Measurements from ENCODE around the gene FRMD4B. TPM values are rescaled to one million over a fixed set of nuclear protein-coding genes. Genes with fewer than 3 reads are reported as not detected.
"Not testable (repeated sequence)": the region's sequence is repeated elsewhere in the genome, so short reads cannot be mapped to it uniquely, and the experiment has no call there.

FRMD4B gene
- total and polyA plus RNA-seq, 10 of the 15 experiments (the other 5 are each of a cell fraction or from before 2014, with no cell fraction given) = 3.9 to 11.4 (median 8.0) TPM

DNA sequence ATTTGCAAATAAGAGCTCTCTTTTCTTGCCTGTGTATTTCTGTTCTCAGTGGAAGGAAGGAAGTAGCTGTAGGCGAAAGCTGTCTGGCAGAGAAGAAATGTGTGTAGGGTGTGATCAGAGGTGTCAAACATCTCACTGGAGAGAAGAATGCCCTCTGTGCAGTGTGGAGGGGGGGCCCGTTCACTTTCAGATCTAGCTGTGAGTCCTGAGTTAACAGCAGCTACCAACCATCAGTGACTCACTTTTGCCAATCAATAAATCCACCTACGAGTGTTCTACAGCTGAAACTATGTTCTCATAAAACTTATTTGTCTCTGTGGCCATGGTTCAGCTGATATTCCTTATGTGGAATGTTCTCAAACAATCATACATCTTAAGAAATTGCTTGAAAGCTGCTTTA lies 103.7 kb downstream of the FRMD4B start:
- Histone ChIP-seq H3K4me3 (no peak overlapping the region), H3K4me1 (ENCODE audit: control insufficient read depth, insufficient read depth, low read length) (no peaks in the 10 kb centered on the region), H3K27me3 (replicated peaks in 1 of 2; ENCODE audit: control insufficient read depth in 2 of 2, insufficient read depth in 2 of 2, low read length in 1 of 2) (no peaks in the 10 kb centered on the region), H4K20me1 (ENCODE audit: control insufficient read depth, insufficient read depth) (no peaks in the 10 kb centered on the region), H3K9me3 (replicated peaks; ENCODE audit: control insufficient read depth, insufficient read depth, low read length) (no peaks in the 10 kb centered on the region; the same call in 2 of the 3 replicates), H3K79me2 (ENCODE audit: control insufficient read depth, insufficient read depth, low read length) (no peaks in the 10 kb centered on the region), H3K9ac (ENCODE audit: control insufficient read depth, insufficient read depth, low read length) (no peak overlapping the region), H3K36me3 (ENCODE audit: control insufficient read depth in 2 of 2, insufficient read depth in 2 of 2, low read length in 1 of 2) (no peaks in the 10 kb centered on the region), H3K27ac (ENCODE audit: control insufficient read depth, insufficient read depth) (no peak overlapping the region), H2AFZ (ENCODE audit: control insufficient read depth, low read depth, low read length) (no peak overlapping the region), H3K4me2 (ENCODE audit: control insufficient read depth, insufficient read depth) (no peak overlapping the region)
- intact Hi-C loops (cut with micrococcal nuclease; ENCODE audit: unreplicated experiment) (no loop called here), in situ Hi-C loops (cut with MboI) (no loop called here)
- RAD21 ChIA-PET (ENCODE audit: unreplicated experiment) = interaction anchor here (0.7 to 1.8 kb wide), 16 partner anchors 8 to 200 kb away, joined by 3 to 8 read pairs (median 4); no protein-coding TSS in a partner anchor
- SMC1A ChIA-PET (ENCODE audit: uncharacterized antibody, unreplicated experiment) = interaction anchor here (0.6 to 2.8 kb wide), 22 partner anchors 8 to 161 kb away, joined by 3 to 21 read pairs (median 4); no protein-coding TSS in a partner anchor
- ATAC-seq (peak; percentile 96), FAIRE-seq (no peak), DNase-seq (ENCODE audit: low read depth, low spot score) (no peak)
- CTCF ChIA-PET = interaction anchor here (0.6 to 2.5 kb wide), 9 partner anchors 10 to 121 kb away, joined by 3 to 12 read pairs (median 5); no protein-coding TSS in a partner anchor
- BruUV-seq (replicated peaks) = no TSS peak
- POLR2A ChIA-PET = interaction anchor here (0.9 to 1.1 kb wide), 2 partner anchors 9 to 83 kb away, joined by 3 read pairs; no protein-coding TSS in a partner anchor
- 0 out of 2 replicates have a peak, but pooled peaks have one; percentile 34 for TF ChIP-seq NBN (IDR thresholded peaks at IDR 0.05)
- TF ChIP-seq MEF2B (IDR thresholded peaks at IDR 0.05; ENCODE audit: partially characterized antibody, poor library complexity, severe bottlenecking) = peak; percentile 74
- 0 out of 4 replicates have a peak, but pooled peaks of 1 of the 2 experiments have one; percentile 12 for TF ChIP-seq BHLHE40 (IDR thresholded peaks at IDR 0.05; ENCODE audit: borderline replicate concordance in 1 of 2, low read depth in 2 of 2, low read length in 1 of 2)
- no peak for TF ChIP-seq SP1 (IDR thresholded peaks at IDR 0.05; ENCODE audit: low read depth, low read length)
- TF ChIP-seq IKZF2 (IDR thresholded peaks at IDR 0.05) = peak; percentile 36 to 52; a peak in 2 of 4 replicates
- TF ChIP-seq TCF12 (IDR thresholded peaks at IDR 0.05; ENCODE audit: low read depth, low read length) = no peak
- TF ChIP-seq IKZF1 (conservative IDR thresholded peaks at IDR 0.05) = peak; percentile 72
- TF ChIP-seq, protein P1, sequence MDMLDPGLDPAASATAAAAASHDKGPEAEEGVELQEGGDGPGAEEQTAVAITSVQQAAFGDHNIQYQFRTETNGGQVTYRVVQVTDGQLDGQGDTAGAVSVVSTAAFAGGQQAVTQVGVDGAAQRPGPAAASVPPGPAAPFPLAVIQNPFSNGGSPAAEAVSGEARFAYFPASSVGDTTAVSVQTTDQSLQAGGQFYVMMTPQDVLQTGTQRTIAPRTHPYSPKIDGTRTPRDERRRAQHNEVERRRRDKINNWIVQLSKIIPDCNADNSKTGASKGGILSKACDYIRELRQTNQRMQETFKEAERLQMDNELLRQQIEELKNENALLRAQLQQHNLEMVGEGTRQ (IDR thresholded peaks at IDR 0.05; ENCODE audit: borderline replicate concordance, low read depth, low read length) = no peak
- no peak for TF ChIP-seq NR2F1 (conservative IDR thresholded peaks at IDR 0.05)
- TF ChIP-seq, protein P2, sequence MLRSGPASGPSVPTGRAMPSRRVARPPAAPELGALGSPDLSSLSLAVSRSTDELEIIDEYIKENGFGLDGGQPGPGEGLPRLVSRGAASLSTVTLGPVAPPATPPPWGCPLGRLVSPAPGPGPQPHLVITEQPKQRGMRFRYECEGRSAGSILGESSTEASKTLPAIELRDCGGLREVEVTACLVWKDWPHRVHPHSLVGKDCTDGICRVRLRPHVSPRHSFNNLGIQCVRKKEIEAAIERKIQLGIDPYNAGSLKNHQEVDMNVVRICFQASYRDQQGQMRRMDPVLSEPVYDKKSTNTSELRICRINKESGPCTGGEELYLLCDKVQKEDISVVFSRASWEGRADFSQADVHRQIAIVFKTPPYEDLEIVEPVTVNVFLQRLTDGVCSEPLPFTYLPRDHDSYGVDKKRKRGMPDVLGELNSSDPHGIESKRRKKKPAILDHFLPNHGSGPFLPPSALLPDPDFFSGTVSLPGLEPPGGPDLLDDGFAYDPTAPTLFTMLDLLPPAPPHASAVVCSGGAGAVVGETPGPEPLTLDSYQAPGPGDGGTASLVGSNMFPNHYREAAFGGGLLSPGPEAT (IDR thresholded peaks at IDR 0.05; ENCODE audit: low read depth) = no peak
- TF ChIP-seq MTA2 (IDR thresholded peaks at IDR 0.05; ENCODE audit: low read depth) = peak; percentile 66; the same call in 1 of the 2 replicates
- peak; percentile 64; the same call in 1 of the 2 replicates for TF ChIP-seq DPF2 (IDR thresholded peaks at IDR 0.05)
- no peak for TF ChIP-seq MXI1 (IDR thresholded peaks at IDR 0.05; ENCODE audit: low read depth, low read length)
- WGBS (ENCODE audit: insufficient coverage, insufficient replicate concordance, low lambda C conversion rate, missing lambda C conversion rate) = 1% methylated on average over 3 of the region's 3 CpGs

DNA sequence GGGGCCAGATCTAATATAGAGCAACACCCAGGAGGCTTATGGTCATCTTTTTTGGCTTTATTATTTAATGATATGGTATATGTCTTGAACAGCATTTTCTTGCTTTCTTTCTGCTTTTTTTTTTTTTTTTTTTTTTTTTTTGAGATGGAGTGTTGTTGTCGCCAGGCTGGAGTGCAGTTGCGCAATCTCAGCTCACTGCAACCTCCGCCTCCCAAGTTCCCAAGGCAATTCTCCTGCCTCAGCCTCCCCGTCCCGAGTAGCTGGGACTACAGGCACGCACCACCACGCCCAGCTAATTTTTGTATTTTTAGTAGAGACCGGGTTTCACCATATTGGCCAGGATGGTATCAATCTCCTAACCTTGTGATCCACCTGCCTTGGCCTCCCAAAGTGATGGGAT lies 108.5 kb downstream of the FRMD4B start:
- DNase-seq (ENCODE audit: low read depth, low spot score); in situ Hi-C loops (cut with MboI); BruUV-seq (replicated peaks); FAIRE-seq; H3K9ac ChIP-seq (ENCODE audit: control insufficient read depth, insufficient read depth, low read length); H3K4me2 ChIP-seq (ENCODE audit: control insufficient read depth, insufficient read depth); H3K27me3 ChIP-seq (replicated peaks in 1 of 2; ENCODE audit: control insufficient read depth in 2 of 2, insufficient read depth in 2 of 2, low read length in 1 of 2); H2AFZ ChIP-seq (ENCODE audit: control insufficient read depth, low read depth, low read length); RAD21 ChIA-PET (ENCODE audit: unreplicated experiment); H3K9me3 ChIP-seq (replicated peaks; ENCODE audit: control insufficient read depth, insufficient read depth, low read length); ATAC-seq; CTCF ChIA-PET; H3K4me3 ChIP-seq; H3K79me2 ChIP-seq (ENCODE audit: control insufficient read depth, insufficient read depth, low read length); H4K20me1 ChIP-seq (ENCODE audit: control insufficient read depth, insufficient read depth); H3K27ac ChIP-seq (ENCODE audit: control insufficient read depth, insufficient read depth); H3K36me3 ChIP-seq (ENCODE audit: control insufficient read depth in 2 of 2, insufficient read depth in 2 of 2, low read length in 1 of 2); H3K4me1 ChIP-seq (ENCODE audit: control insufficient read depth, insufficient read depth, low read length); POLR2A ChIA-PET; intact Hi-C loops (cut with micrococcal nuclease; ENCODE audit: unreplicated experiment): not testable (repeated sequence)
- SMC1A ChIA-PET (ENCODE audit: uncharacterized antibody, unreplicated experiment) = interaction anchor here (1.0 kb wide), 1 partner anchor 12 kb away, joined by 4 read pairs; no protein-coding TSS in a partner anchor
- whole genome bisulfite sequencing (ENCODE audit: insufficient coverage, insufficient replicate concordance, low lambda C conversion rate, missing lambda C conversion rate) = 38% methylated on average over 7 of the region's 8 CpGs
